ENCODE data around the gene RAB4B.

RAB4B gene

DNA sequence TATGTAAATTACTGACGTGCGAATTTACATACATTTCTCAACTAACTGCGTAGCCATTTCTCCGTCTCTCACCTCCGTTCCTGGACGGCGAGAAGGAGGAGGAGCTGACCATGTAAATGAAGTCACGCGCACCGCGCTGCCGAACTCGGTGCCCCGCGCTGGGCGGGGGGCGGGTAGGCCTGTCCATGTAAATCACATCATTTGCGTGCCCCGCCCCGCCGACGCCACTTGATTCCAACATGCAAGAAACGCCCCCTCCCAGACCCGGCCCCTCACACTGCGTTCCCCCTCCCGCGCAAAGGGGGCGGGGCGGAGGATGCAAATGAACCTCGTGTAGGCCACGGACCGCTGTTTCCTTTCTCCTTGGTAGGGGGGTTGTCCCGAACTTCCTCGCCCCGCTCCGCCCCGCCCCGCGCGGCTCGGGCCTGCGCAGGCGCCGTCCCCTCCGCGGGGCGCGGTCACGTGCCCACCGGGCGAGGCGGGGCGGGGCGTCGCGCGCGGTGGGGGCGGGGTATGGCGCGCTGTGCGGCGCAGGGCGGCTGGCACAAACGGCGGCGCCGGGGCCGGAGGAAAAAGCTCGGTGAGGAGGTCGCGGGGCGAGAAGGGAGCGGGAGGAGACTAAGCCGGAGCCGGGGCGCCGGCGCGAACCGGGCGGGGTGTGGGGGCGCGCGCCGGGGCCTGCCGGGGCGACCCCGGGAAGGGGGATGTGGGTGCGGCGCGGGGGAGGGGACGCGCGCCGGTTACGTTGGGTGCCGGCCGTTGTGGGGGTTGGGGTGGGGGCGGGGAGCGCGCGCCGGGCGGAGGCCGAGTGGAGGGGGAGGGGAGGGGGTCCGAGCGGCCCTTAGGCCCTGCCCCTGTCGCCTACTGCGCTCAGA, 20.9 kb downstream of the RAB4B start, which contains the start of gene EGLN2 (continued):
- TF ChIP-seq ZNF837 (tag by site-specific recombination; IDR thresholded peaks at IDR 0.05): no peak
- TF ChIP-seq HOXC10 (CRISPR knock-in tag; IDR thresholded peaks at IDR 0.05): no peak
- TF ChIP-seq OVOL3 (tag by site-specific recombination; IDR thresholded peaks at IDR 0.05): no peak
- TF ChIP-seq ZNF404 (tag by site-specific recombination; IDR thresholded peaks at IDR 0.05): no peak
- TF ChIP-seq, protein P1, sequence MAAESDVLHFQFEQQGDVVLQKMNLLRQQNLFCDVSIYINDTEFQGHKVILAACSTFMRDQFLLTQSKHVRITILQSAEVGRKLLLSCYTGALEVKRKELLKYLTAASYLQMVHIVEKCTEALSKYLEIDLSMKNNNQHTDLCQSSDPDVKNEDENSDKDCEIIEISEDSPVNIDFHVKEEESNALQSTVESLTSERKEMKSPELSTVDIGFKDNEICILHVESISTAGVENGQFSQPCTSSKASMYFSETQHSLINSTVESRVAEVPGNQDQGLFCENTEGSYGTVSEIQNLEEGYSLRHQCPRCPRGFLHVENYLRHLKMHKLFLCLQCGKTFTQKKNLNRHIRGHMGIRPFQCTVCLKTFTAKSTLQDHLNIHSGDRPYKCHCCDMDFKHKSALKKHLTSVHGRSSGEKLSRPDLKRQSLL (tag by site-specific recombination; IDR thresholded peaks at IDR 0.05): no peak
- TF ChIP-seq ZNF585B (tag by site-specific recombination; IDR thresholded peaks at IDR 0.05): no peak
- TF ChIP-seq ZNF560 (tag by site-specific recombination; IDR thresholded peaks at IDR 0.05; ENCODE audit: borderline replicate concordance): no peak
- TF ChIP-seq SP2 (tag by site-specific recombination; IDR thresholded peaks at IDR 0.05): peak; percentile 98
- TF ChIP-seq ZNF133 (tag by site-specific recombination; IDR thresholded peaks at IDR 0.05): no peak
- TF ChIP-seq ZNF473 (tag by site-specific recombination; IDR thresholded peaks at IDR 0.05): no peak
- TF ChIP-seq ZNF214 (tag by site-specific recombination; IDR thresholded peaks at IDR 0.05; ENCODE audit: borderline replicate concordance): no peak
- TF ChIP-seq BCL11B (tag by site-specific recombination; IDR thresholded peaks at IDR 0.05; ENCODE audit: low read depth): no peak
- TF ChIP-seq, protein P2, sequence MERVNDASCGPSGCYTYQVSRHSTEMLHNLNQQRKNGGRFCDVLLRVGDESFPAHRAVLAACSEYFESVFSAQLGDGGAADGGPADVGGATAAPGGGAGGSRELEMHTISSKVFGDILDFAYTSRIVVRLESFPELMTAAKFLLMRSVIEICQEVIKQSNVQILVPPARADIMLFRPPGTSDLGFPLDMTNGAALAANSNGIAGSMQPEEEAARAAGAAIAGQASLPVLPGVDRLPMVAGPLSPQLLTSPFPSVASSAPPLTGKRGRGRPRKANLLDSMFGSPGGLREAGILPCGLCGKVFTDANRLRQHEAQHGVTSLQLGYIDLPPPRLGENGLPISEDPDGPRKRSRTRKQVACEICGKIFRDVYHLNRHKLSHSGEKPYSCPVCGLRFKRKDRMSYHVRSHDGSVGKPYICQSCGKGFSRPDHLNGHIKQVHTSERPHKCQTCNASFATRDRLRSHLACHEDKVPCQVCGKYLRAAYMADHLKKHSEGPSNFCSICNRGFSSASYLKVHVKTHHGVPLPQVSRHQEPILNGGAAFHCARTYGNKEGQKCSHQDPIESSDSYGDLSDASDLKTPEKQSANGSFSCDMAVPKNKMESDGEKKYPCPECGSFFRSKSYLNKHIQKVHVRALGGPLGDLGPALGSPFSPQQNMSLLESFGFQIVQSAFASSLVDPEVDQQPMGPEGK (tag by site-specific recombination; IDR thresholded peaks at IDR 0.05): peak; percentile 100
- no peak for TF ChIP-seq ZNF624 (tag by site-specific recombination; IDR thresholded peaks at IDR 0.05)
- TF ChIP-seq ZNF791 (tag by site-specific recombination; IDR thresholded peaks at IDR 0.05): no peak
- no peak for TF ChIP-seq ZNF514 (tag by site-specific recombination; IDR thresholded peaks at IDR 0.05)
- TF ChIP-seq ZIC2 (tag by site-specific recombination; IDR thresholded peaks at IDR 0.05): no peak
- TF ChIP-seq FEZF1 (tag by site-specific recombination; IDR thresholded peaks at IDR 0.05): no peak
- TF ChIP-seq BCL11A (tag by site-specific recombination; IDR thresholded peaks at IDR 0.05; ENCODE audit: low read depth): no peak
- no peak for TF ChIP-seq OSR2 (tag by site-specific recombination; IDR thresholded peaks at IDR 0.05)
- TF ChIP-seq WT1 (tag by site-specific recombination; IDR thresholded peaks at IDR 0.05): no peak
- no peak for TF ChIP-seq ZNF654 (tag by site-specific recombination; IDR thresholded peaks at IDR 0.05; ENCODE audit: low read depth)
- TF ChIP-seq, protein P3, sequence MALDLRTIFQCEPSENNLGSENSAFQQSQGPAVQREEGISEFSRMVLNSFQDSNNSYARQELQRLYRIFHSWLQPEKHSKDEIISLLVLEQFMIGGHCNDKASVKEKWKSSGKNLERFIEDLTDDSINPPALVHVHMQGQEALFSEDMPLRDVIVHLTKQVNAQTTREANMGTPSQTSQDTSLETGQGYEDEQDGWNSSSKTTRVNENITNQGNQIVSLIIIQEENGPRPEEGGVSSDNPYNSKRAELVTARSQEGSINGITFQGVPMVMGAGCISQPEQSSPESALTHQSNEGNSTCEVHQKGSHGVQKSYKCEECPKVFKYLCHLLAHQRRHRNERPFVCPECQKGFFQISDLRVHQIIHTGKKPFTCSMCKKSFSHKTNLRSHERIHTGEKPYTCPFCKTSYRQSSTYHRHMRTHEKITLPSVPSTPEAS (tag by site-specific recombination; IDR thresholded peaks at IDR 0.05): no peak
- TF ChIP-seq MEIS1 (CRISPR knock-in tag; IDR thresholded peaks at IDR 0.05; ENCODE audit: borderline replicate concordance): no peak
- no peak for TF ChIP-seq ZNF16 (tag by site-specific recombination; IDR thresholded peaks at IDR 0.05; ENCODE audit: low read depth)
- TF ChIP-seq ZNF221 (tag by site-specific recombination; IDR thresholded peaks at IDR 0.05; ENCODE audit: borderline replicate concordance): no peak; the same call in 1 of the 2 replicates
- peak; percentile 96 for TF ChIP-seq GLIS2 (tag by site-specific recombination; IDR thresholded peaks at IDR 0.05)
- no peak for TF ChIP-seq ZNF202 (tag by site-specific recombination; IDR thresholded peaks at IDR 0.05; ENCODE audit: borderline replicate concordance)
- peak; percentile 94 for TF ChIP-seq KLF10 (tag by site-specific recombination; IDR thresholded peaks at IDR 0.05)
- TF ChIP-seq, protein P4, sequence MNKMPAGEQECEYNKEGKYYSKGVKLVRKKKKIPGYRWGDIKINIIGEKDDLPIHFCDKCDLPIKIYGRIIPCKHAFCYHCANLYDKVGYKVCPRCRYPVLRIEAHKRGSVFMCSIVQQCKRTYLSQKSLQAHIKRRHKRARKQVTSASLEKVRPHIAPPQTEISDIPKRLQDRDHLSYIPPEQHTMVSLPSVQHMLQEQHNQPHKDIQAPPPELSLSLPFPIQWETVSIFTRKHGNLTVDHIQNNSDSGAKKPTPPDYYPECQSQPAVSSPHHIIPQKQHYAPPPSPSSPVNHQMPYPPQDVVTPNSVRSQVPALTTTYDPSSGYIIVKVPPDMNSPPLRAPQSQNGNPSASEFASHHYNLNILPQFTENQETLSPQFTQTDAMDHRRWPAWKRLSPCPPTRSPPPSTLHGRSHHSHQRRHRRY (tag by site-specific recombination; IDR thresholded peaks at IDR 0.05): no peak
- TF ChIP-seq ZNF530 (tag by site-specific recombination; IDR thresholded peaks at IDR 0.05; ENCODE audit: low read depth): no peak
- TF ChIP-seq, protein P5, sequence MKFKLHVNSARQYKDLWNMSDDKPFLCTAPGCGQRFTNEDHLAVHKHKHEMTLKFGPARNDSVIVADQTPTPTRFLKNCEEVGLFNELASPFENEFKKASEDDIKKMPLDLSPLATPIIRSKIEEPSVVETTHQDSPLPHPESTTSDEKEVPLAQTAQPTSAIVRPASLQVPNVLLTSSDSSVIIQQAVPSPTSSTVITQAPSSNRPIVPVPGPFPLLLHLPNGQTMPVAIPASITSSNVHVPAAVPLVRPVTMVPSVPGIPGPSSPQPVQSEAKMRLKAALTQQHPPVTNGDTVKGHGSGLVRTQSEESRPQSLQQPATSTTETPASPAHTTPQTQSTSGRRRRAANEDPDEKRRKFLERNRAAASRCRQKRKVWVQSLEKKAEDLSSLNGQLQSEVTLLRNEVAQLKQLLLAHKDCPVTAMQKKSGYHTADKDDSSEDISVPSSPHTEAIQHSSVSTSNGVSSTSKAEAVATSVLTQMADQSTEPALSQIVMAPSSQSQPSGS (tag by site-specific recombination; IDR thresholded peaks at IDR 0.05; ENCODE audit: low read depth): peak; percentile 21; the same call in 1 of the 2 replicates
- no peak for TF ChIP-seq ZNF391 (tag by site-specific recombination; IDR thresholded peaks at IDR 0.05; ENCODE audit: borderline replicate concordance, low read depth)
- no peak; the same call in 1 of the 2 replicates for TF ChIP-seq ZBTB21 (tag by site-specific recombination; IDR thresholded peaks at IDR 0.05)
- TF ChIP-seq ZNF544 (tag by site-specific recombination; IDR thresholded peaks at IDR 0.05): no peak
